H9 (cell line): ENCODE results near the gene TBC1D22A. TPM values are rescaled to one million over a fixed set of nuclear protein-coding genes. Genes with fewer than 3 reads are reported as not detected.
A peak's percentile ranks its signal among the peaks of the same experiment; 100 is the strongest.

Source experiments
- DNase-seq: peaks from one replicate; pipeline ENCODE4 v3.0.0-alpha.2; 2017
- H2AFZ ChIP-seq: one replicate; pipeline ENCODE4 v1.6.1; 2013; ENCODE audit warnings: mild to moderate bottlenecking, low read length, control low read depth, moderate library complexity
- H2AK5ac ChIP-seq: 2 replicates; pipeline ENCODE4 v1.6.1; 2013; ENCODE audit warnings: low read length, control low read depth, mixed read lengths; ENCODE audit not compliant: insufficient read length
- H2BK120ac ChIP-seq: one replicate; pipeline ENCODE4 v1.6.1; 2013; ENCODE audit warnings: low read depth, mild to moderate bottlenecking, low read length, control low read depth, inconsistent platforms; ENCODE audit not compliant: poor library complexity, severe bottlenecking
- H2BK12ac ChIP-seq: 2 replicates; pipeline ENCODE4 v1.6.1; 2013; ENCODE audit warnings: low read length, control low read depth, mixed read lengths, low read depth; ENCODE audit not compliant: insufficient read length
- H2BK15ac ChIP-seq: 2 replicates; pipeline ENCODE4 v1.6.1; 2013; ENCODE audit warnings: low read depth, low read length, control low read depth
- H2BK20ac ChIP-seq: one replicate; pipeline ENCODE4 v1.6.1; 2013; ENCODE audit warnings: low read depth, mild to moderate bottlenecking, low read length, control low read depth, inconsistent platforms; ENCODE audit not compliant: poor library complexity, severe bottlenecking
- H2BK5ac ChIP-seq: 2 replicates; pipeline ENCODE4 v1.6.1; 2013; ENCODE audit warnings: low read length, control low read depth, mixed read lengths; ENCODE audit not compliant: insufficient read length
- H3K14ac ChIP-seq: 2 replicates; pipeline ENCODE4 v1.6.1; 2013; ENCODE audit warnings: low read length, control low read depth; ENCODE audit not compliant: insufficient read depth
- H3K18ac ChIP-seq: 2 replicates; pipeline ENCODE4 v1.6.1; 2013; ENCODE audit warnings: low read depth, mild to moderate bottlenecking, mixed read lengths, low read length, control low read depth; ENCODE audit not compliant: insufficient read length
- H3K23ac ChIP-seq: 2 replicates; pipeline ENCODE4 v1.6.1; 2013; ENCODE audit warnings: low read length, control low read depth, mixed read lengths, low read depth; ENCODE audit not compliant: insufficient read length
- H3K23me2 ChIP-seq: 2 replicates; pipeline ENCODE4 v1.6.1; 2013; ENCODE audit warnings: low read depth, mild to moderate bottlenecking, mixed read lengths, low read length, control low read depth; ENCODE audit not compliant: insufficient read length, poor library complexity, severe bottlenecking
- H3K27ac ChIP-seq: 2 replicates; pipeline ENCODE4 v1.5.1; 2013; ENCODE audit warnings: low read length, control low read depth, mixed read lengths, low read depth; ENCODE audit not compliant: insufficient read length
- H3K27me3 ChIP-seq: 2 replicates; pipeline ENCODE4 v1.6.1; 2013; ENCODE audit warnings: low read length, control low read depth, inconsistent platforms; ENCODE audit not compliant: insufficient read depth
- H3K4ac ChIP-seq: 2 replicates; pipeline ENCODE4 v1.6.1; 2013; ENCODE audit warnings: low read depth, mild to moderate bottlenecking, control low read depth, inconsistent platforms, low read length, moderate library complexity
- H3K4me1 ChIP-seq: 2 replicates; pipeline ENCODE4 v1.6.1; 2013; ENCODE audit warnings: low read length, control low read depth, inconsistent platforms; ENCODE audit not compliant: insufficient read depth
- H3K4me2 ChIP-seq: 2 replicates; pipeline ENCODE4 v1.6.1; 2013; ENCODE audit warnings: low read length, control low read depth, mixed read lengths; ENCODE audit not compliant: insufficient read length, insufficient read depth
- H3K56ac ChIP-seq: 2 replicates; pipeline ENCODE4 v1.6.1; 2013; ENCODE audit warnings: low read depth, mild to moderate bottlenecking, mixed read lengths, low read length, control low read depth; ENCODE audit not compliant: insufficient read length
- H3K79me1 ChIP-seq: 2 replicates; pipeline ENCODE4 v1.6.1; 2013; ENCODE audit warnings: low read depth, mild to moderate bottlenecking, moderate library complexity, low read length, control low read depth, inconsistent platforms; ENCODE audit not compliant: insufficient read depth, poor library complexity, severe bottlenecking
- H3K79me2 ChIP-seq: 2 replicates; pipeline ENCODE4 v1.6.1; 2013; ENCODE audit warnings: low read length, control low read depth, inconsistent platforms; ENCODE audit not compliant: insufficient read depth
- H3K9ac ChIP-seq: 2 replicates; pipeline ENCODE4 v1.6.1; 2013; ENCODE audit warnings: low read length, control low read depth, mixed read lengths; ENCODE audit not compliant: insufficient read length; ENCODE audit errors: extremely low read depth
- H3K9me3 ChIP-seq: one replicate; pipeline ENCODE4 v1.6.1; 2013; ENCODE audit warnings: low read depth, low read length, inconsistent platforms; ENCODE audit not compliant: control insufficient read depth
- H3T11ph ChIP-seq: one replicate; pipeline ENCODE4 v1.6.1; 2013; ENCODE audit warnings: mild to moderate bottlenecking, low read length, control low read depth, inconsistent platforms
- H4K20me1 ChIP-seq: one replicate; pipeline ENCODE4 v1.6.1; 2013; ENCODE audit not compliant: control insufficient read depth, insufficient read length, insufficient read depth
- H4K5ac ChIP-seq: 2 replicates; pipeline ENCODE4 v1.6.1; 2013; ENCODE audit warnings: low read depth, mild to moderate bottlenecking, mixed read lengths, low read length, control low read depth; ENCODE audit not compliant: insufficient read length
- H4K8ac ChIP-seq: replicated peaks from 2 replicates; pipeline ENCODE4 v1.6.1; 2013; ENCODE audit warnings: low read length, control low read depth, mixed read lengths, low read depth; ENCODE audit not compliant: insufficient read length
- H4K91ac ChIP-seq: 2 replicates; pipeline ENCODE4 v1.6.1; 2013; ENCODE audit warnings: low read depth, mild to moderate bottlenecking, moderate library complexity, mixed read lengths, low read length, control low read depth; ENCODE audit not compliant: insufficient read length
- H3K27ac Mint-ChIP-seq, 3 experiments: 2 replicates in 2 of 3; 3 replicates in 1 of 3; pipeline ENCODE4 v1.8.0; 2020 to 2021; ENCODE audit warnings: mixed read lengths in 3 of 3, mild to moderate bottlenecking in 1 of 3, moderate library complexity in 1 of 3
- H3K27me3 Mint-ChIP-seq: 2 replicates; pipeline ENCODE4 v1.8.0; 2021; ENCODE audit warnings: low read depth, mild to moderate bottlenecking, moderate library complexity, mixed read lengths
- H3K36me3 Mint-ChIP-seq, 3 experiments: 2 replicates in 2 of 3; 3 replicates in 1 of 3; pipeline ENCODE4 v1.8.0; 2020 to 2021; ENCODE audit warnings: low read depth in 3 of 3, mixed read lengths in 3 of 3; ENCODE audit not compliant: insufficient read depth in 1 of 3
- H3K4me1 Mint-ChIP-seq, 2 experiments: 2 replicates each; pipeline ENCODE4 v1.8.0; 2020; ENCODE audit warnings: mixed read lengths in 2 of 2
- H3K4me3 Mint-ChIP-seq, 2 experiments: 2 replicates in 1 of 2; 3 replicates in 1 of 2; pipeline ENCODE4 v1.8.0; 2020 to 2021; ENCODE audit warnings: mild to moderate bottlenecking in 2 of 2, mixed read lengths in 2 of 2, moderate library complexity in 1 of 2
- H3K9me3 Mint-ChIP-seq, 2 experiments: 2 replicates in 1 of 2; 3 replicates in 1 of 2; pipeline ENCODE4 v1.8.0; 2020; ENCODE audit warnings: mild to moderate bottlenecking in 2 of 2, mixed read lengths in 2 of 2, moderate library complexity in 1 of 2
- CTCF ChIP-seq: fragments of 200-600 bp; sonication (generic); conservative IDR thresholded peaks from 3 replicates; pipeline ENCODE4 v1.8.0; 2021; ENCODE audit warnings: antibody characterized with exemption, mild to moderate bottlenecking
- WGBS: extraction: QIAGEN DNeasy Blood & Tissue Kit; methylation state at CpG from one replicate; pipeline ENCODE4 v1.1.7; 2013; ENCODE audit warnings: missing lambda C conversion rate, low lambda C conversion rate, mixed read lengths; ENCODE audit not compliant: insufficient read length; ENCODE audit errors: extremely low coverage; 5-methylcytosine and 5-hydroxymethylcytosine counted together
- total RNA-seq: library from RNA; stranded (reverse); gene quantifications from 2 replicates; pipeline ENCODE4 v1.2.1, GENCODE V29; 2021

Gene TBC1D22A
- total RNA-seq, 1 experiment from 2014 or later: 20.8 TPM

DNA sequence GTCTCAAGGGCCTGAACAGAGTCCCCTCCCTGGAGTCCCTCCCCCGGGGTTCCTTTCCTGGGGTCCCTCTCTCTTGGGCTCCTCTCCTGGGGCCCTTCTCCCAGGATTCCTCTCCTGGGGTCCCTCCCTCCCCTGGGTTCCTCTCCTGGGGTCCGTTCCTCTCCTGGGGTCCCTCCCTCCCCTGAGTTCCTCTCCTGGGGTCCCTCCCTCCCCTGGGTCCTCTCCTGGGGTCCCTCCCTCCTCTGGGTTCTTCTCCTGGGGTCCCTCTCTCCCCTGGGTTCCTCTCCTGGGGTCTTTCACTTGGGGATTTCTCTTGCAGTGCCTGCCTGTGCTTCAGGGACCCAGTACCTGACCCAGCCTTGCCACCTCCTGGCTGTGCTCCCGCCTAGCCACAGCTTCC is 386.1 kb downstream of the TBC1D22A start:
- no peak for DNase-seq
- no CpG with 5 or more reads among the region's 3 CpGs for WGBS
- H3K27me3 ChIP-seq: no peaks in the 10 kb centered on the region

More for the DNA sequence above, 386.1 kb downstream of the TBC1D22A start:
- no peak overlapping the region for H2AFZ ChIP-seq
- no peaks in the 10 kb centered on the region for H3K9me3 ChIP-seq
- H3K9ac ChIP-seq: no peak overlapping the region
- no peak overlapping the region for H4K8ac ChIP-seq
- H4K20me1 ChIP-seq: no peaks in the 10 kb centered on the region
- no peak overlapping the region for H2BK5ac ChIP-seq
- Mint-ChIP-seq H3K27me3 (no peaks in the 10 kb centered on the region), H3K27ac (peak overlapping the region in 1 of 3 experiments; percentile 79; a peak in 1 of 7 replicates), H3K36me3 (no peaks in the 10 kb centered on the region; a peak in 1 of 7 replicates), H3K4me3 (no peak overlapping the region), H3K4me1 (peaks cover 2% of the 10 kb centered on the region in 2 experiments; a peak in 1 of 4 replicates), H3K9me3 (no peaks in the 10 kb centered on the region; a peak in 1 of 5 replicates)
- TF ChIP-seq CTCF: no peak
- no peak overlapping the region for H3K27ac ChIP-seq
- no peaks in the 10 kb centered on the region for H3K79me2 ChIP-seq
- H3T11ph ChIP-seq: no peak overlapping the region
- no peak overlapping the region for H3K56ac ChIP-seq
- no peak overlapping the region; the same call in 1 of the 2 replicates for H3K14ac ChIP-seq
- H3K23ac ChIP-seq: no peak overlapping the region
- no peak overlapping the region for H3K4me2 ChIP-seq
- no peaks in the 10 kb centered on the region for H3K4me1 ChIP-seq
- H4K5ac ChIP-seq: no peak overlapping the region
- no peak overlapping the region for H2BK15ac ChIP-seq
- H3K4ac ChIP-seq: no peak overlapping the region
- H3K18ac ChIP-seq: no peak overlapping the region
- no peak overlapping the region for H2AK5ac ChIP-seq
- no peaks in the 10 kb centered on the region for H3K23me2 ChIP-seq
- no peaks in the 10 kb centered on the region for H3K79me1 ChIP-seq
- H4K91ac ChIP-seq: no peak overlapping the region
- no peak overlapping the region for H2BK20ac ChIP-seq
- H2BK120ac ChIP-seq: no peak overlapping the region
- H2BK12ac ChIP-seq: no peak overlapping the region
